Left kidney (tissue), 2 donors: ENCODE measurements around the gene FCN1. TPM values are rescaled to one million over a fixed set of nuclear protein-coding genes. Genes with fewer than 3 reads are reported as not detected.
"Not testable (repeated sequence)": the region's sequence is repeated elsewhere in the genome, so short reads cannot be mapped to it uniquely, and the experiment has no call there.

Experiments
- DNase-seq: peaks from one replicate; pipeline ENCODE4 v3.0.0-alpha.2; 2013
- polyA plus RNA-seq: library from polyadenylated mRNA; unstranded; fragments of 120-200 nt; gene quantifications from one replicate; pipeline ENCODE4 v1.2.1, GENCODE V29; 2013; ENCODE audit not compliant: insufficient read length

FCN1 gene
- polyA plus RNA-seq, 1 donor, result 0.83 TPM

DNA sequence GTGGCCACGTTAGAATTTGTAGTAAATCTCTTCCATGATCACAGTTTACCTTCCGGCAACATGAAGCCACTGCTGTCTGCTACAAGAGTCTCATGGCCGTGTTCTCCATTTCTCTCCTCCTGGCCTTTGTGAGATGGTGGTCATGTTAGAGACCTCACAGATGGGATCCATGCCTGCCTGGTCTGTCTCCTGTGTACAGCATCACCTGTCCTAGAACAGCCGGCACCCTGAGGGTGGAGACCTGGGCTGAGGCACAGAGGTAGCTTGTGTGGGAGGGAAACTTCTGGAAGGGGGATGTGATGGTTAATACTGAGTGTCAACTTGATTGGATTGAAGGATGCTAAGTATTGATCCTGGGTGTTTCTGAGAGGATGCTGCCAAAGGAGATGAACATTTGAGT is 40.2 kb downstream of the FCN1 start:
- no peak for DNase-seq

DNA sequence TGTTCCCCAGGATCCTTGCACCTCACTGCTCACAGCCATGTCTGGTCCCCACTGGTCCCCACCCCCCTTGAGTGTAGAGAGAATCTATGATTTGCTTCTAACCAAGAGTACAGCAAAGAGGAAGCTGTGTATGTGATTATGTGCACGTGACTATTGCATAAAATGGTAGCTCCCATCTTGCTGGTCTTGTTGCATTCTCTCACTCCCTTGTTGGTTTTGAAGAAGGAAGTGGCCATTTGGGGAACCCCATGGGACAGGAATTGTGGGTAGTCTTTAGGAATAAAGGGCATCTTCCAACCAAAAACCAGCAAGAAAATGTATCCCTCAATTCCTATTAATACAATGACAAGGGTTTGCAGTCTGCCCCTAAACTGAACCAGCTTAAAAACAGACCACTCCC is 42.3 kb downstream of the FCN1 start:
- no peak for DNase-seq

DNA sequence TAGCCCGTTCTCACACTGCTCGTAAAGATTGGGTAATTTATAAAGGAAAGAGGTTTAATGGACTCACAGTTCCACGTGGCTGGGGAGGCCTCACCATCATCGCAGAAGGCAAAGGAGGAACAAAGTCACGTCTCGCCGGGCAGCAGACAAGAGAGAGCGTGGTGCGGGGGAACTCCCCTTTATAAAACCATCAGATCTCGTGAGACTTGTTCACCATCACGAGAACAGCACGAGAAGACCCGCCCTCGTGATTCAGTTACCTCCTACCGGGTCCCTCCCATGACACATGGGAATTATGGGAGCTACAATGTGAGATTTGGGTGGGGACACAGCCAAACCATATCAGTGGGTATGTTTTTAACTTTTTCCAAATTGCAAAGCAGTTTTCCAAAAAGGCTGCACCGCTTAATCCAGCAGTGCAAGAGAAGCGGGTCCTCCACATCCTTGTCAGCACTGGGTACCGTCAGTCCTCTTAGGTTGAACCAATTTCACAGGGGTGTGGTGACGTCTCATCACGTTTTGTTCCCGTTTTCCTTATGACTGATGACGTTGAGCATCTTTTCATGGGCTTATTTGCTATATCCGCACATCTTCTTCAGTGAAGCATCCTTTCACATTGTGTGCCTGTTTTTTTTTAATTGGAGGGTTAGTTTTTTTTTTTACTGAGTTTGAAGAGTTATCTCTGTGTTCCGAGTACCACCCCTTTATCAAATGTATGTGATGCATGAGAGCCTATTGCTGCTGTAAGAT is 45.1 kb downstream of the FCN1 start:
- DNase-seq, result no peak

DNA sequence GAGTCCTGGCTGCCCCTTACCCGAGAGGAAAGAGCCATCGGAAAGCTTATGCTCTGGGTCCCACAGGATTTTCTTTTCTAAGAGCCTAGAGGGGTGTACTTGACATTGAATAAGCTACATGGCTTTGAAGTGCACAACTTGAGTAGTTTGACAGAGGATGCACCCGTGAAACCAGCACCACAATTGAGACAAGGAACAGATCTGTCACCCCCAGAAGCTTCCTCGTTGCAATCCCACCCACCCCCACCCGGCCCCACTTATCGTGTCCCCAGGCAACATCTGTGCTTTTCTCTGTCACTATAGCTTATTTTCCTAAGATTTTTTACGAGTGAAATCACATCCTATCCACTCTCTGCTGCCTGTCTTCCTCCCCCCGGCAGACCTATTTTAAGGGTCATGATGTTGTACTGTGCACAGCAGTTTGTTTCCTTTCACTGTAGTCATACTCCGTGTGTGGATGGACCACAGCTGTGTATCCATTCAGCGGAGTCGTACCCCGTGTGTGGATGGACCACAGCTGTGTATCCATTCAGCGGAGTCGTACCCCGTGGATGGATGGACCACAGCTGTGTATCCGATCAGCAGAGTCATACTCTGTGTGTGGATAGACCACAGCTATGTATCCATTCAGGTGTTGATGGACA is 45.9 kb downstream of the FCN1 start:
- peak; percentile 49 for DNase-seq

DNA sequence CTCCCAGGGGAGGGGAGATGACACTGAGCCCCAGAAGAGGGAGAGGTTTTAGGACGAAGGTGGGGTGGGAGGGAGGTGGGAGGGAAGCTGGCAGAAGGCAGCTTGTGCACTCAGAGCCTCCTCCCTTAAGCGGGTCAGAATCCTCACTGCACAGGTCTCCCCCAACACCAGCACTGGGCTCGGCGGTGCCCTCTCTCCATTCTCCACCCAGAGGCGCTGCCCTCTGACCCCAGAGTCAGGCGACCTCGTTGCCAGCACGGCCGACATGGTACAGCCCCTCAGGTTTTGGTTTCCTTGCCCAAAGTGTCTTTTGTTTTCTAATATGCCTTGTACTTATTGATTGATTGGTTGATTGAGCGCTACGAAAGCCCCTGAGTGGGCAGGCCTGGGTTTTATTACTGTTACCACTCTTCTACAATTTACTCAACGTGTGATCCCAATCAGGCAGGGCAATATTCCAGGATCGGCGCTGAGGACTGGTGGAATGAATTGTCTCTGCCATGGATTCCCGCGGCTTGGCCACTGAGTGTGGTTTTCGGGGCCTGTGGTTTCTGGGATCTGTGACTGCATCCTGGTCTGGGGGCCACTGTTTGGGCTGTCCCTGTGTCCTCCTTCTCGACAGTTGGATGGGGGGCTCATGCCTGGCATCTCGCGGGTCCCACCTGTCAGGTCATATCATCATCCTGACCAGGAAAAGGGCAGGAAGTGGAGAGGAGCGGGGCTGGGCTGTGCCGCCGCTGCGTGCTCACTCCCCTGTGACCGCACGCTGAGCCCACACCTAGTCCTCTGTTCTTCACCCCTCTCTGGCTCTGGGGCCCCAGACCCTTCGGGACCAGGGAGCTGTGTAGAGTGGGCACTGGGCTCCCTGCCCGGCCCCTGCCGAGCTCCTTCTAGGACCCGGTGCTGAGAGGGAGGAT is 46.7 kb downstream of the FCN1 start:
- DNase-seq, result no peak

DNA sequence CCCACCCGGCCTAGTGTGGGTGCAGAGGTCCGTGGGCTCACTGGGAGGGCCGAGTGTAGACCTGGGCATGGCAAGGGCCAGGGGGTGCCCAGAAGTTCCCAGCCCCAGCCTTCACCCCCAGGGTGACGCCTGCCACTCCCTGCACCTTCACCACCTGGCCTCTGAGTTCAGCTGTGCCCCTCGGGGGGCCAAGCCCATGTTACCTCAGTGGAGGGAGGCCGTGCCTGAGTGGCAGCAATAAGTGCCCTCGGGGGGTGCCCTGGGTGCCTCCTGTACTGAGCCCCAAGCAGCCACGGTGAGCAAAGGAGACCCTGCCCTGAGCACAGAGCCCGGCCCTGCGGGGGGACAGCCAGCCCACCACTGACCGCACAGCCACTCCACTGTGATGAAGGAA is 47.4 kb downstream of the FCN1 start:
- DNase-seq, result no peak

DNA sequence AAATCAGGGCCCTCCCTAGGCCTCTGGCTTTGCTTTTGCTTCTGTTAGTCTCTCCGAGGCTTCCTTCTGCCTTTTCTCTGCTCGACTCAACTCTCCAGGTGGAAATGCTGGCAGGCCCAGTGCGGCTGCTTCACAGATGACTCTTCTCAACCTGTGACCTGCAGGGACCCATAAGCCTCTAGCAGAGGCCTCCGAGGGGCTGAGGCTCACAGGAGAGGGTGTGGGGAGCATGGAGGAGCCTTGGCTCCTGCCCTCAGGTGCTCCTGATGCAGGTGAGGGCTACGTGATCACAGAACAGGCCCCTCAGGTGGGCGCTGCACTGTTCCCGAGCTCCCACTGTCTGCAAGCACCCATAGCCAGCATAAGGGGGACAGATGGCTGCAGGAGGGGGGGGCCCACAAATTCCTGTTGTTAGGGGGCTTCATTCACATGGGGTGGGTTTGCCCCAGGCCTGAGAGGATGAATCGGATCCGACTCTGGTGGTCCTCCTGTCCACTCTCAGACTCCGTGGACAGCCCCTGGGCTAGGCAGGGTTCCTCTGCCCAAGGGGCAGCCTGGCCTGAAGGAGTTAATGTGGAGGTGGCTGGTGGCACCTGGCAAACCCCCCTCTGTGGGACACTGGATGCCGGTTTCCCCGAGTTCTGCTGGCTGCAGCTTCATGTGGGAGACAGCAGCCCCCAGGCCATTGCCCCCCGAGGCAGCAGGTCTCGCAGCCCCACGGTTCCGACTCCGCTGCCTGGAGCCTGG is 48.0 kb downstream of the FCN1 start:
- DNase-seq, result no peak

DNA sequence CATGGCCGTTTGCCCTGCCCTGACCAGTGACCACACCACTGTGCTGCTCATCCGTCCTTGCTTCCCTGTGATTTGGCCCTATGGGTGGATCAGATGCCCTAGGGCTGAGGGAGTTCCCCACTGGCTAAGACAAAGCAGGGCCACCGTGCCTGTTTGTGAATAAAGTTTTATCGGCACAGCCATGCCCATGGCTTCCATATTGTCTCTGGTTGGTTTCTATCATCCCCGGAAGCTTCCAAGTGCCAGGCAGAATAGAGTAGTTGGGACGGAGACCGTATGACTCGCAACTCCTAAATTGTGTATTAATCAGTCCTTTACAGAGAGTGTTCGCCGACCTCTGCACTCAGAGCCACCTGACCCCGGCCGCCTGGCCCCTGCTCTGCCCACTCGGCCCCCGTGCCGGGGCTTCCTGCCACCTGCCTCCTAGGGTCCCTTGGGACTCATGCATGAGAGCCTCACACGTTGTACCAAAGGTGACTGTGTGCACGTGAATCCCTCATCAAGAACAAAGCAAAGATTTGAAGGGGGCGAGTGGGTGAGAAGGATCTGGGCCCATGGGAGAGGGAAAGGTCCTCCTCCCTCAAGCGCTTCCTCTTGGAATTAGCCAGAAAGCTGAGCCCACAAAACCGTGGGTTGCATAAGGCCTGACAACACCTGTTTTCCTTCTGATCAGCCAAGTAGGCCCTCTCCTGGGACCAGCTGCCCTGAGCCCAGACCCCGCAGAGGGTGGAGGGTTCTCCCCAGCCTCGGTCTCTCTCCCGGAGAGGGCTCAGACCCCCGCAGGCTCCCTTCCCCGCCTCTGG is 48.8 kb downstream of the FCN1 start:
- DNase-seq, result no peak

DNA sequence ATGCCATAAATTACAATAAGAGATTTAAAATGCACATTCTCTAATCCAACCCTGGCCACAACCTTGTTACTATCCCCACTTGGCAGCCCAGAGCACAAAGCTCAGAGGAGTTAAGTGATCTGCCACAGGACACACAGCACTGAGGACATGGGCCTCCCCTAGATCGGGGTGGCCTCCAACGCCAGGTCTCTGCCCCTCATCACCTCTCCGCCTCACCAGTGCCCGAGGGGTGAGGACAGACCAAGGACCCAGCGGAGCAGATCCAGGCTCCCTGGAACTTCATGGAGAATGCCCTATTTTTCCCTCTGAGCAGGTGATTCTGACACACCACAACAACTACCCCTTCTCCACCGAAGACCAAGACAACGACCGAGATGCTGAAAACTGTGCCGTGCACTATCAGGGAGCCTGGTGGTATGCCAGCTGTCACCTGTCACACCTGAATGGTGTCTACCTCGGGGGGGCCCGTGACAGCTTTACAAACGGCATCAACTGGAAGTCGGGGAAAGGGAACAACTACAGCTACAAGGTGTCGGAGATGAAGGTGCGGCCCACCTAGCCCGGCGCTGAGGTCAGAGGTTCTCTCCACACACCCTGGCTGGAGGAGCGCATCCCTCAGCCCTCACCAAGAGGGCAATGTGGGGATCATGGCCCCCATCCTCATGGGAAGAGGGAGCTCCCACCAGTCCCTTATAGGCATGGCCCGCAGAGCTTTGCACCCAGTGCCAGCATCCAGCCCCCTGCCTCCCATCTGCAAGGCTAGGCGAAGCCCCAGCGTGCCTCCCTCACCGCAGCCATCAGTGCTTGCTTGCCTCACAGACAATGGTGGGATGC is 49.6 kb downstream of the FCN1 start:
- DNase-seq, result no peak

DNA sequence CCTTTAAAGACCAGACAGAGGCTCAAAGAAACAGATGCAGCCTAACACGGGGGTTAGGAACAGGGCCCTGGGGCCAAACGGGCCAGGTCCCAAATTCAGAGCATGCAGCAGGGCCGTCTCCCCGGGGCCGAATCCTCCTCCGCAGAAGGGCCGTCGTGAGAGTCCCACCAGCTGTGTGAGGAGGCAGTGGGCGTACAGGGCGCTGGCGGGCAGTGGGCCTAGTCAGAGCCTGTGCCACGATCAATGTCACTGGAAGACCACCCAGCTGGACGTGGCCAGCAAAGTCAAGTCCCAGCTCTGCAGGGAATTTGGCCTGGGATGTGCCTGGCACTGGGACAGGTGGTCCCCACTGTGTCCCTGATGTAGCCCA is 52.9 kb downstream of the FCN1 start:
- no peak for DNase-seq

DNA sequence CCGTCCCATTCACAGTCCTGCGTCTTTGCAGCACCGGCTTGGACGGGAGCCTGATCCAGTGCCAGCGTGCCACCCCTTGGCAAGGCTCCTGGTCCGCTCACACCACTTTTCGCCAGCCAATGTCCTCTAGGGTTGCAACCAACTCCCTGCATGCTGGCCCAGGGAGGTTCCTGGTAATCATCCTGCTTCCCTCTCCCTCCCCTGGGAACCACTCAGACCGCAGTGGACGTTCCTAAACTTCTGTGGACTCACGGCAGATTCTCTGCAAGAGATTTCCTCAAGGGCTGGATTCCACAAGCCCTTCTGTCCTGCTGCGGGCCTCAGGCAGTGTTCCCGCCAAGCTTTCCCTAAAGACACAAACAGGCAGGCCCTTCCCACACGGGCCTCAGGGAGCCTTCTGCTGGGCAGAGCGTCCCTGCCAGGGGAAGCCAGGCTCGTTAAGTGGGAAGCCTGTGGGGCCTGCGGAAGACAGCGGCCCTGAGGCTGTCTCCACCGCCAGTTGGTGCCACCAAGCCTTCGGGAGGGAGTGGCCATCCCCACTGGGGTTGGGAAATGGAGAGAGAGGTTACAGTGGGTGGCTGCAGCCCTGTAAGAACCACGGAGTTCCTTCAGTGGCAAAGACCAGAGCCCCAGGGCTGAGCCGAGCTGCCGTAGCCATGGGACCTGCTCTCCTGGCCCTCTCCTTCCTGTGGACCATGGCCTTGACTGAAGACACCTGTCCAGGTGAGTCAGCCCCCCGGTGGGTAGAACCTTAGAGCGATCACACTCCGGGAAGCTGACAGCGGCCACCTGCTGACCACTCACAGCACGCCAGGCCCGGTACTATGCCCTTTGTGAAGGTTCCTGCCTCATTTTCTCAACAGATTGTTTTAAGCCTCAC is 53.5 kb downstream of the FCN1 start:
- no peak for DNase-seq

DNA sequence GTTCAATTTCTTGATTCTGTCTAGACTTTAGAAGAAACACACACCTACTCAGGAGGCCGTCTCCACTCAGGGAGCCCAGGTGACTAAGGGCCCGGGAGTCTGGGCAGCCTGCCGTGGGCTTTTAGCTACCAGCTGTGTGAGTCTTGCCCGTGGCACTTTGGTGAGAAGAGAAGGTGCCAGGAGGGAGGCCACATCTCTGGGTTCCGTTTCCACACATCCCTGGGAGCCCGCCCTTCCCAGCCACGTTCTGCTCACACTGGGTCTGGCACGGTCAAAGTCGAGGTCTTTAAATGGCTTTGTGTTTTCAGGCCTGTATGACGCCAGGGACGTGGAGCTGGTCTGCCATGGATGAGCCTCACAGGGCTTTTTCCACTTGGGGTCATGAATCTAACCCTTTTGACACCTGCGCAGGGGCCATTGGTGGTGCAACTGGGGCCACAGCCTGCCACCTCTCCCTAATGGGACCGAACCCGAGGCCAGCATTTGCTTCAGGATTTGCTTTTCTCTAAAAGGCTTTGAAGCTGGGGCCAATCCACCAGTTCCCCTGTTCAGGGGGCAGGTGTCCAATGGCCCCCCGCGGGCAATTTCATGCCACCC is 54.3 kb downstream of the FCN1 start:
- DNase-seq, result no peak

DNA sequence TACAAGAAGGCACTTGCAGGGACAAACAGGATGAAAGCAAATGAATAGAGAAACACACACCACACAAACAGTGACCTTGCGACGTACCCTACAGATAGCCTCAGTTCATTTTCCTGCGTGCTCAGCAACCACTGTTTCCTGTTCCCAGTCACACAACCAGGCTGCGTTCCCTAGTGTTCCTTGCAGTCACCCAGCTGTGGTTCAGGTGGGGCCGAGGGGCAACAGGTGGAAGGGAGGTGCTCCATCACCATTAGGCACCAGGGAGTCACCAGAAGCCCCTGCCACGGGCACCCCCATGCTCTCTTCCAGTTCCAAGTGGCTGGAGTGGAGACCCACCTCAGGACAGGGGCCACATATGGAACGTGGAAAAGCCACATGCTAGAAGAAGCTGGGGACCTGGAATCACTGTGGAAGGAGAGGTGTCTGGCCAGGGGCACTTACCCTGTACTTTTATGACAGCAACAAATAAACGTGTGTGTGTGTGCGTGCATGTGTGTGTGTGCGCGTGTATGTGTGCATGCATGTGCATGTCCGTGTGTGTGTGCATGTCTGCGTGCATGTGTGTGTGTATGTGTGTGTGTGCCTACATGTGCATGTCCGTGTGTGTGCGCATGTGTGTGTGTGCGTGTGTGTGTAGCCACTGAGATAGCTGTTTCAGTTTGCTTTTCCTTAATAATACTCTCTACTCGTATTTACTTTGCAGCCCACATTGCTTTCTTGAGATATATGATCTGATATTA is 55.9 kb downstream of the FCN1 start:
- DNase-seq, result no peak

DNA sequence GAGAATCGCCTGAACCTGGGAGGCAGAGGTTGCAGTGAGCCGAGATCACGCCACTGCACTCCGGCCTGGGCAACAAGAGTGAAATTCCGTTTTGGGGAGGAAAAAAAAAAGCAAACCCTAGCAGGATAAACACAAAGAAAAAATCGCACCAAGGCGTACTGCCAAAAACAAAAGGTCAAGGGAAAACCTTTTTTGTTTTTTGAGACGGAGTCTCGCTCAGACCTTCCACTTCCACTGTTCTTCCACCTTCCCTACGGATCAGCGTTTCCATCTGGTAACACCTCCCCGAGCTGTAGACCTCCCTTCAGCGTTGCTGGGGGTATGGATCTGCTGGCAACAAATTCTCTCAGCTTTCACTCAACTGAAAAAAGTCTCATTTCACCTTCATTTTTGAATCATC is 57.2 kb downstream of the FCN1 start:
- no peak for DNase-seq

DNA sequence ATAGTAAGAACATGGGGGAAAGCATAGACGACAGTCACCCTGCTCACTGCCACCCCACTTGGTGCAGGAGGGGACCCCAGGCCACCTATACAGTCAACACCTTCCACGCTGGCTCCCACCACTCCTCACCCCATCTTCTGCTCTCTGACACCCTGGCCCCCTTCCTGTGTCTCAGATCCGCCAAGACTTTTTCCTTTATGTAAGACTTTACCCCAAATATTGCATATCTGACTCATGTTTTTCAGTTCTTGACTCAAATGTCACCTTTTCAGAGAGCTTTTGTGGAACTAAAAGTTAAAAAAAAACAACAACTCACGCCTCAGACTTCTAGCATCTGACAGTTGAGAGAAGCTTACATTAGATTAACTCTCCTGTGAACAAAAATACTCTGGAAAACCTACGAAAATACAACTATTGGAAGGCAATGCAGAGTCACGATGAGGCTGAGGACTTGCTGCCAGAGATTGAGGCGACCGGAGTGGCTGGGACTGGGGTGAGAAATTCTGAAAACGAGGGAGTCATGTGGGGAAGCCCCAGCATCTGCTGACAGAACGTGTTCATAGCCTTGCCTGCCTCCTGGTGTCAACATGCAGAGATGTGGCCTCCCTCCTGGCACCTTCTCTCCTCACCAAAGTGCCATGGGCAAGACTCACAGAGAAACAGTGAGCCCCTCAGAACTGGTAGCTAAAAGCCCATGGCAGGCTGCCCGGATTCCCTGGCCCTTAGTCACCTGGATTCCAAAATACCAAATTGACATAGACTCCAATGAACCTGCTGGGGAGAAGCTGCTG is 59.5 kb downstream of the FCN1 start:
- no peak for DNase-seq

DNA sequence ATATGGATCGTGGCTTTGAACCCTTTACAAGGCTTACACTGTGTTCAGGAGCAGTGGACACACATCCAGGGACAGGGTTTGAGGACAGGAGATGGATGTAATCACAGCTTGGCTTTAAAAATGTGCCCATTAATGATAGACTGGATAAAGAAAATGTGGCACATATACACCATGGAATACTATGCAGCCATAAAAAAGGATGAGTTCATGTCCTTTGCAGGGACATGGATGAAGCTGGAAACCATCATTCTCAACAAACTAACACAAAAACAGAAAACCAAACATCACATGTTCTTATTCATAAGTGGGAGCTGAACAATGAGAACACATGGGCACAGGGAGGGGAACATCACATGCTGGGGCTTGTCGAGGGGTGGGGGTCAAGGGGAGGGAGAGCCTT is 60.3 kb downstream of the FCN1 start:
- not testable (repeated sequence) for DNase-seq

DNA sequence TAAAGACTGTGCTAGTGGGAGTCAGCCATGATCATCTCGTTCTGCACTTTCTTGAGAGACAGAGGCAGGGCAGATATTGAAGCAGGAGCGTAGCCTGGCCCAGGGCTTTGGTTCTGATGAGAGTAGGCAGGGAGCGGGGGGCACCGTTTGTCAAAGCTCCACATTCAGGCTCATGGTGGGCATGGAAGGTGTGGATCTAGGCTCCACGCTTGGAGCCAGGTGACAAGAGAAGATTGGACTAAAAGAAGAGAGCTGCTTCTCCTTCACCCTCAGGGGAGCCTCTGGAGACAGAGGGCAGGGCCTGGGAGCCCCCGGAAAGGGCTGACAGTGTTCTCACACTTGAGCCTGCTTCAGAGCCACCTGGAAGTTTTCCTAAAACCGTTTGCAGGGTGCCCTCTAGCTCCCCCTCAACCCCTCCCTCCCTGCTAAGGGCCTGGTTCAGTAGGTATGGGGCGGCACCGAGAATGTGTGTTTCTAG is 61.8 kb downstream of the FCN1 start:
- no peak for DNase-seq
